Left lung (tissue), 10 donors: ENCODE data around the gene SMOC1. TPM values are rescaled to one million over a fixed set of nuclear protein-coding genes. Genes with fewer than 3 reads are reported as not detected.
A peak's percentile ranks its signal among the peaks of the same experiment; 100 is the strongest.

Experiments used
- ATAC-seq: fragments of 200-7000 bp; cut with Tn5 transposase; one replicate; pipeline ENCODE4 v1.9.1; 2020; ENCODE audit warnings: moderate library complexity
- DNase-seq, 4 donors: peaks; one replicate each; pipeline ENCODE4 v3.0.0-alpha.2; 2013 to 2020
- H3K27ac ChIP-seq, 2 donors: fragments of 200-600 bp; sonication (generic) in 1 of 2; one replicate each; pipeline versions ENCODE4 v1.5.0 to v1.8.0; 2020 to 2021
- H3K27me3 ChIP-seq, 2 donors: fragments of 200-600 bp; sonication (generic) in 1 of 2; one replicate each; pipeline versions ENCODE4 v1.5.0 to v1.8.0; 2020 to 2021
- H3K36me3 ChIP-seq, 2 donors: fragments of 200-600 bp; sonication (generic) in 1 of 2; one replicate each; pipeline versions ENCODE4 v1.5.0 to v1.8.0; 2020 to 2021
- H3K4me1 ChIP-seq, 2 donors: fragments of 200-600 bp; one replicate each; pipeline ENCODE4 v1.8.0; 2021
- H3K4me3 ChIP-seq, 2 donors: fragments of 200-600 bp; sonication (generic) in 1 of 2; one replicate each; pipeline versions ENCODE4 v1.5.0 to v1.8.0; 2020 to 2021; ENCODE audit warnings: mild to moderate bottlenecking in 1 of 2
- H3K9me3 ChIP-seq, 2 donors: fragments of 200-600 bp; sonication (generic) in 1 of 2; one replicate each; pipeline versions ENCODE4 v1.5.0 to v1.8.0; 2020 to 2021
- CTCF ChIP-seq, 2 donors: fragments of 200-600 bp; sonication (generic) in 1 of 2; IDR thresholded peaks; one replicate each; pipeline versions ENCODE4 v1.5.0 to v1.8.0; 2021; ENCODE audit warnings: antibody characterized with exemption in 2 of 2
- intact Hi-C, 2 donors: fragments of 100-400 bp; cut with DNase I; formaldehyde crosslinking; loops; one replicate each; pipeline versions ENCODE4 v1.11.2 to v1.14.2; 2022
- polyA plus RNA-seq, 6 donors: library from polyadenylated mRNA; unstranded; fragments of 120-200 nt; gene quantifications; one replicate each; pipeline ENCODE4 v1.2.1, GENCODE V29; 2013; ENCODE audit not compliant: insufficient read length in 6 of 6
- total RNA-seq, 2 donors: library from RNA; stranded (reverse); fragmentation: NEBNext Ultra II Directional; extraction: Animal tissue kit (Norgen Biotek cat#: 25700); gene quantifications; one replicate each; pipeline ENCODE4 v1.2.1, GENCODE V29; 2021
- donor health status: DM: no; HTN: yes; CAD: no.
- donor health status: DM: no; HTN: no; CAD: no.

Gene SMOC1
- total and polyA plus RNA-seq, 8 donors: 0.20 to 2.3 (median 1.4) TPM

GRCh38 chr14:69848903-69849391 lies 30.3 kb upstream of the SMOC1 start:
- no peak for DNase-seq
- no peaks in the 10 kb centered on the region for H3K36me3 ChIP-seq
- no peak for ATAC-seq
- no peak for TF ChIP-seq CTCF (IDR thresholded peaks at IDR 0.05)
- H3K9me3 ChIP-seq: no peaks in the 10 kb centered on the region
- peaks cover 0 to 42% of the 10 kb centered on the region in 2 donors for H3K27me3 ChIP-seq
- H3K4me1 ChIP-seq: no peaks in the 10 kb centered on the region
- H3K27ac ChIP-seq: no peak overlapping the region
- no peak overlapping the region for H3K4me3 ChIP-seq
- intact Hi-C loops: no loop called here

GRCh38 chr14:69850086-69850735 lies 29.0 kb upstream of the SMOC1 start:
- peak in 1 of 4 donors; percentile 3 for DNase-seq
- intact Hi-C loops: no loop called here

GRCh38 chr14:69850736-69851112 lies 28.5 kb upstream of the SMOC1 start:
- no peaks in the 10 kb centered on the region for H3K36me3 ChIP-seq
- intact Hi-C loops: no loop called here
- H3K27ac ChIP-seq: no peak overlapping the region
- no peaks in the 10 kb centered on the region for H3K9me3 ChIP-seq
- no peak overlapping the region for H3K4me3 ChIP-seq
- DNase-seq (no peak), ATAC-seq (no peak)
- peaks cover 0 to 35% of the 10 kb centered on the region in 2 donors for H3K27me3 ChIP-seq
- TF ChIP-seq CTCF (IDR thresholded peaks at IDR 0.05): no peak
- no peaks in the 10 kb centered on the region for H3K4me1 ChIP-seq

More at GRCh38 chr14:69850086-69850735, 29.0 kb upstream of the SMOC1 start:
- no peak overlapping the region for H3K4me3 ChIP-seq
- no peaks in the 10 kb centered on the region for H3K36me3 ChIP-seq
- H3K27ac ChIP-seq: no peak overlapping the region
- no peaks in the 10 kb centered on the region for H3K9me3 ChIP-seq
- H3K27me3 ChIP-seq: peaks cover 0 to 40% of the 10 kb centered on the region in 2 donors
- no peak for TF ChIP-seq CTCF (IDR thresholded peaks at IDR 0.05)
- no peak for ATAC-seq
- H3K4me1 ChIP-seq: no peaks in the 10 kb centered on the region

GRCh38 chr14:69852531-69853321 lies 26.5 kb upstream of the SMOC1 start:
- no peaks in the 10 kb centered on the region for H3K9me3 ChIP-seq
- H3K27me3 ChIP-seq: peaks cover 0 to 18% of the 10 kb centered on the region in 2 donors
- no peaks in the 10 kb centered on the region for H3K4me1 ChIP-seq
- no peaks in the 10 kb centered on the region for H3K36me3 ChIP-seq
- no peak overlapping the region for H3K4me3 ChIP-seq
- no peak for TF ChIP-seq CTCF (IDR thresholded peaks at IDR 0.05)
- ATAC-seq (no peak), DNase-seq (no peak)
- H3K27ac ChIP-seq: no peak overlapping the region
- intact Hi-C loops: no loop called here

GRCh38 chr14:69853774-69854173 lies 25.4 kb upstream of the SMOC1 start:
- DNase-seq (no peak), ATAC-seq (no peak)
- no peaks in the 10 kb centered on the region for H3K4me1 ChIP-seq
- H3K9me3 ChIP-seq: no peaks in the 10 kb centered on the region
- no peak for TF ChIP-seq CTCF (IDR thresholded peaks at IDR 0.05)
- no peaks in the 10 kb centered on the region for H3K36me3 ChIP-seq
- H3K27ac ChIP-seq: no peak overlapping the region
- no peak overlapping the region for H3K4me3 ChIP-seq
- intact Hi-C loops: no loop called here
- H3K27me3 ChIP-seq: peaks cover 0 to 11% of the 10 kb centered on the region in 2 donors
